GM12891 (cell line): ENCODE data around the gene KSR1.
A peak's percentile ranks its signal among the peaks of the same experiment; 100 is the strongest.

Experiments
- DNase-seq: peaks from one replicate; pipeline ENCODE4 v3.0.0; 2011; ENCODE audit warnings: low spot score; ENCODE audit not compliant: insufficient read length
- FAIRE-seq: peaks from 2 replicates; lab custom pipeline; 2011; peaks lifted over from hg19 to GRCh38; lab: Jason Lieb, UNC
- PAX5 ChIP-seq: IDR thresholded peaks from 2 replicates; pipeline ENCODE4 v1.6.1; 2011; ENCODE audit warnings: low read length, moderate library complexity, mild to moderate bottlenecking; ENCODE audit not compliant: insufficient read depth, severe bottlenecking
- POLR2A ChIP-seq: IDR thresholded peaks from 2 replicates; pipeline ENCODE4 v1.6.1; 2011; ENCODE audit warnings: low read depth, low read length, control low read depth
- POLR2AphosphoS5 ChIP-seq: IDR thresholded peaks from 2 replicates; pipeline ENCODE4 v1.6.1; 2011; ENCODE audit warnings: low read depth, low read length, control low read depth
- POU2F2 ChIP-seq: IDR thresholded peaks from 2 replicates; pipeline ENCODE4 v1.6.1; 2011; ENCODE audit warnings: low read depth, mild to moderate bottlenecking, control low read depth, low read length, moderate library complexity
- SPI1 ChIP-seq: IDR thresholded peaks from 2 replicates; pipeline ENCODE4 v1.6.1; 2011; ENCODE audit warnings: low read depth, low read length, control low read depth
- TAF1 ChIP-seq: IDR thresholded peaks from 2 replicates; pipeline ENCODE4 v1.6.1; 2011; ENCODE audit warnings: low read depth, low read length, control low read depth

Gene KSR1

GRCh38 chr17:27453471-27453870 lies 2.8 kb upstream of the KSR1 start:
- DNase-seq (no peak), FAIRE-seq (no peak)
- TF ChIP-seq SPI1 (no peak), POLR2A (no peak), POLR2AphosphoS5 (no peak), POU2F2 (no peak)

GRCh38 chr17:27454089-27454488 lies 2.2 kb upstream of the KSR1 start:
- TF ChIP-seq TAF1 (no peak), POLR2AphosphoS5 (no peak), SPI1 (no peak), PAX5 (no peak), POLR2A (no peak), POU2F2 (no peak)
- DNase-seq (no peak), FAIRE-seq (no peak)

GRCh38 chr17:27455236-27455913 lies 873 bp upstream of the KSR1 start:
- TF ChIP-seq POLR2A = no peak
- TF ChIP-seq POU2F2 = no peak
- TF ChIP-seq SPI1 = no peak
- TF ChIP-seq PAX5 = no peak
- no peak for TF ChIP-seq POLR2AphosphoS5
- FAIRE-seq (peak; percentile 9), DNase-seq (no peak)

GRCh38 chr17:27456681-27457359 lies 572 bp downstream of the KSR1 start:
- FAIRE-seq (peak; percentile 84), DNase-seq (peak; percentile 40)
- TF ChIP-seq TAF1 = no peak

GRCh38 chr17:27457360-27457715 lies 1.1 kb downstream of the KSR1 start:
- FAIRE-seq (no peak), DNase-seq (no peak)
- TF ChIP-seq TAF1 (no peak), SPI1 (no peak), PAX5 (no peak), POLR2A (no peak), POLR2AphosphoS5 (no peak), POU2F2 (no peak)

- FAIRE-seq = no peak
- no peak for DNase-seq
- TF ChIP-seq POU2F2 (no peak), POLR2A (peak; percentile 76), SPI1 (no peak), TAF1 (no peak), POLR2AphosphoS5 (peak; percentile 66; the same call in 1 of the 2 replicates), PAX5 (no peak)
Measured at GRCh38 chr17:27457731-27458523, 1.7 kb downstream of the KSR1 start.

GRCh38 chr17:27458524-27458908 lies 2.3 kb downstream of the KSR1 start:
- DNase-seq = no peak
- TF ChIP-seq PAX5 (no peak), POLR2A (no peak)
- FAIRE-seq = no peak

GRCh38 chr17:27459433-27459832 lies 3.2 kb downstream of the KSR1 start:
- no peak for TF ChIP-seq TAF1
- TF ChIP-seq POLR2A = no peak
- no peak for TF ChIP-seq PAX5
- TF ChIP-seq POU2F2 = no peak
- no peak for TF ChIP-seq POLR2AphosphoS5
- no peak for TF ChIP-seq SPI1
- no peak for FAIRE-seq

GRCh38 chr17:27460196-27460725 lies 4.0 kb downstream of the KSR1 start:
- TF ChIP-seq POLR2A = no peak
- no peak for FAIRE-seq
- no peak for DNase-seq

More at GRCh38 chr17:27459433-27459832, 3.2 kb downstream of the KSR1 start:
- DNase-seq = no peak

GRCh38 chr17:27461192-27461859 lies 5.1 kb downstream of the KSR1 start:
- no peak for FAIRE-seq
- no peak for TF ChIP-seq SPI1
- TF ChIP-seq PAX5 = no peak
- no peak for TF ChIP-seq POLR2AphosphoS5
- no peak for TF ChIP-seq POLR2A
- TF ChIP-seq POU2F2 = no peak
- no peak for TF ChIP-seq TAF1
- no peak for DNase-seq
